ENCODE measurements around the gene RND2.

RND2 gene

GRCh38 chr17:43020789-43021740 is 4.0 kb upstream of the RND2 start:
- no peaks in the 10 kb centered on the region for H3K27me3 ChIP-seq (ENCODE audit: control insufficient read depth, insufficient read depth, low read length)
- peak overlapping the region; percentile 95 for H3K4me3 ChIP-seq (ENCODE audit: low read depth, low read length)
- H3K9me3 ChIP-seq (ENCODE audit: control insufficient read depth, low read length): no peaks in the 10 kb centered on the region
- H3K36me3 ChIP-seq (ENCODE audit: control insufficient read depth, insufficient read depth, low read length): no peaks in the 10 kb centered on the region
- peak overlapping the region; percentile 53 for H3K27ac ChIP-seq
- peaks cover 3% of the 10 kb centered on the region for H3K4me1 ChIP-seq
- H2AFZ ChIP-seq: peak overlapping the region; percentile 83
- H3K4me2 ChIP-seq (ENCODE audit: low read length): peak overlapping the region; percentile 76
- H3K9ac ChIP-seq: no peak overlapping the region
- no peaks in the 10 kb centered on the region for H3K79me2 ChIP-seq
- TF ChIP-seq CTCF (IDR thresholded peaks at IDR 0.05): no peak

- peak within 1 kb of the TSS; percentile 74 for H3K27ac ChIP-seq
- peak within 1 kb of the TSS; percentile 12 for H3K9ac ChIP-seq
- H3K79me2 ChIP-seq: no peaks in the 10 kb centered on the region
- H2AFZ ChIP-seq: peak within 1 kb of the TSS; percentile 83
- no peak for TF ChIP-seq CTCF (IDR thresholded peaks at IDR 0.05)
- no peaks in the 10 kb centered on the region for H3K36me3 ChIP-seq (ENCODE audit: control insufficient read depth, insufficient read depth, low read length)
- peaks cover 3% of the 10 kb centered on the region for H3K4me1 ChIP-seq
- H3K4me3 ChIP-seq (ENCODE audit: low read depth, low read length): peak within 1 kb of the TSS; percentile 95
- no peaks in the 10 kb centered on the region for H3K9me3 ChIP-seq (ENCODE audit: control insufficient read depth, low read length)
- H3K4me2 ChIP-seq (ENCODE audit: low read length): peak within 1 kb of the TSS; percentile 76
- H3K27me3 ChIP-seq (ENCODE audit: control insufficient read depth, insufficient read depth, low read length): no peaks in the 10 kb centered on the region
Observed at GRCh38 chr17:43021741-43022512, 3.1 kb upstream of the RND2 start, which contains the start of gene VAT1. TSS of gene VAT1 (minus strand) at chr17:43022385. CDS start at chr17:43022322, 63 bp downstream.

DNA sequence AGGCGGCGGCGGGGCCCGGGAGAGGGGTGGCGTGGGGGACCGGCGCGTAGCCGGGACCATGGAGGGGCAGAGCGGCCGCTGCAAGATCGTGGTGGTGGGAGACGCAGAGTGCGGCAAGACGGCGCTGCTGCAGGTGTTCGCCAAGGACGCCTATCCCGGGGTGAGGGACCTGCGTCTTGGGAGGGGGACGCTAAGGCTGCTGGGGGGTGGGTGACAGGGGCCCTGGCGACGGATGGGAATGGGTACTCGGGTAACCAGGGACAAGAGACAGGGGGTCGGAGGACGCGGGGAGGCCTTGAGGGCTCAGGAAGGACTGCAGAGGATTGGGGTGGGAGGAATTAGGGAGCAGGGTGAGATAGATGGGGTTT is 243 bp downstream of the RND2 start:
- Histone ChIP-seq H3K27ac (peak overlapping the region; percentile 15), H2AFZ (peak overlapping the region; percentile 95), H3K27me3 (ENCODE audit: control insufficient read depth, insufficient read depth, low read length) (no peaks in the 10 kb centered on the region), H3K4me2 (ENCODE audit: low read length) (peak overlapping the region; percentile 66), H3K36me3 (ENCODE audit: control insufficient read depth, insufficient read depth, low read length) (no peaks in the 10 kb centered on the region), H3K4me3 (ENCODE audit: low read depth, low read length) (peak overlapping the region; percentile 46), H3K4me1 (no peaks in the 10 kb centered on the region), H3K9me3 (ENCODE audit: control insufficient read depth, low read length) (no peaks in the 10 kb centered on the region), H3K79me2 (no peaks in the 10 kb centered on the region), H3K9ac (no peak overlapping the region)
- TF ChIP-seq CTCF (IDR thresholded peaks at IDR 0.05): no peak

DNA sequence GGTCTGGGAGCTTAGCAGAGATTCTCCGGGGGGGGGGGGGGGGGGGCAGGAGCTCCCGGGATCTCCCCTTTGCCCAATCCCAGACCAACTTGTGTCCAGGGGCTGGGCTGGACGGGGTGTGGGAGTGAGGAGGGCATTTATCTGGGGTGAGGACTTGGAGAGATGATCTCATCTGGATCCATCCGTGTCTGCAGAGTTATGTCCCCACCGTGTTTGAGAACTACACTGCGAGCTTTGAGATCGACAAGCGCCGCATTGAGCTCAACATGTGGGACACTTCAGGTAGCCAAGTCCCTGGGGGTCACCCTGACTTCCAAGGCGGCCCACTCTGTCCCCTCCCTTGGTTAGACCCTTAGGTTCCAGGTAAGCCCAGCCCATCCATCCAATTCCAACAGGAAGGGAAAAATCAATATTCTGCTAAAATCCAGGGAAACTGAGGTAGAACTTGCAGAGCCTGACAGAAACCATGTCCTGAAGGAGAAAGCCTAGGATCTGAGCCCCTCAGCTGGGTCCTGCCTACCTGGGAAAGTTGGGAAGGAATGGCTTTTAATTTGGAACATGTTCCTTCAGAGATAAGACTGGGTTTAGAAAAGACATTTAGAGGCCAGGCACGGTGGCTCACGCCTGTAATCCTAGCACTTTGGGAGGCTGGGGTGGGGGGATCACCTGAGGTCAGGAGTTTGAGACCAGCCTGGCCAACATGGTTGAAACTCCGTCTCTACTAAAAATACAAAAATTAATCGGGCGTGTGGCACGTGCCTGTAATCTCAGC is 921 bp downstream of the RND2 start:
- Histone ChIP-seq H3K4me1 (no peaks in the 10 kb centered on the region), H3K9me3 (ENCODE audit: control insufficient read depth, low read length) (no peaks in the 10 kb centered on the region), H3K27me3 (ENCODE audit: control insufficient read depth, insufficient read depth, low read length) (no peaks in the 10 kb centered on the region), H3K9ac (no peak overlapping the region), H3K79me2 (no peaks in the 10 kb centered on the region), H3K4me2 (ENCODE audit: low read length) (no peak overlapping the region), H3K4me3 (ENCODE audit: low read depth, low read length) (peak overlapping the region; percentile 46), H2AFZ (peak overlapping the region; percentile 95), H3K27ac (no peak overlapping the region), H3K36me3 (ENCODE audit: control insufficient read depth, insufficient read depth, low read length) (no peaks in the 10 kb centered on the region)
- TF ChIP-seq CTCF (IDR thresholded peaks at IDR 0.05): no peak

Measured in parathyroid adenoma (tissue), 2 donors.